ENCODE measurements around the gene OR2V2.

DNA sequence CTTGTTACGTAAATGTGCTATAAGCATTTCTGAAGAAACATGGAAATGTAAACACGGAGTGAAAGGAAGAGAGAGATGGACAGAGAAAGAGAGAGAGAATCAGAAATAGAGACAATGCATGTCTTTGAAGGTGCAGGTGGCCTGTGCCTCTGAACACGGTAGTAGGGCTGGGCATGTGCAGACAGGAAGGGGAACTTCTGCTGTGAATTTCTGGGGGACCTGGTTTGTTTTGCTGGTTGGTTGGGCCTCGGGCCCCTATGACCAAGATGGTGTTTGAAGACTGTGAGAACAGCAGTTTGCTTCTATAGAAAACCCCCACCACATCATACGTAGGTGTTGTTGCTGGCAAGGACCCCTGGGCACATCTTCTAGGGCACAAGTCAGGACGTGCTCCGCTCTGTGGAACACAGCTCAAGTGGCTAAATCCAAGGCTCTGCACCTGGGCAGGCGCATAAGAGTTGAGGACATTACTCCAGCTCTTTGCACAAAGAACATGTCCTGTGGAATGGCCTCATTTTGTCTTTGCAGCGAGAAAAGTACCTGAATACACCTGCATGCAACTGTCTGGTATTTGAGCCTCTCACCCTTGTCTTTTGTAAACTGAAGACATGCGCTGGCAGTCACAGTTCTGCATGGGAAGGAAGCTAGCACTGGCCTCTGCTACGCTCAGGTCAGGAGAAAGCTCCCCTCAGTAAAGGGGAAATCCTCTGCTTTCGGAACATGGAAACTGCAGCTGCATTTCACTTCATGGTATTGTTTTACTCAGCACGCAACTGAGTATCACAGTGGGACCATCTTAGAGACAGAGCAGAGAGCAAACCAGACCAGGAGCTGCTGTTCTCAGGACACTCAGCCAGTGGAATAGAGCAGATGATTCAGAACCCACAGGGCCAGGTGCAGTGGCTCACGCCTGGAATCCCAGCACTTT lies 2.7 kb downstream of the OR2V2 start:
- TF ChIP-seq POLR2A (IDR thresholded peaks at IDR 0.05; ENCODE audit: low read depth, low read length) (no peak), POLR2AphosphoS5 (IDR thresholded peaks at IDR 0.05; ENCODE audit: low read depth, low read length) (no peak)
